Keratinocyte (primary cell): ENCODE results near the gene PLAAT3.

Experiments
- CTCF ChIP-seq, 3 experiments: IDR thresholded peaks in 1 of 3; conservative IDR thresholded peaks in 1 of 3; optimal IDR thresholded peaks in 1 of 3; 2 replicates in 2 of 3; 3 replicates in 1 of 3; pipeline versions ENCODE3 to v1.5.1; 2011; ENCODE audit warnings: low read length in 3 of 3, mild to moderate bottlenecking in 3 of 3, moderate library complexity in 2 of 3, control low read depth in 1 of 3, inconsistent platforms in 1 of 3; ENCODE audit not compliant: insufficient read depth in 2 of 3; ENCODE audit errors: extremely low read depth in 1 of 3
- EZH2 ChIP-seq: IDR thresholded peaks from one replicate; pipeline ENCODE4 v1.6.1; 2012; ENCODE audit warnings: inconsistent platforms, mild to moderate bottlenecking, low read length, moderate library complexity

- TF ChIP-seq CTCF (optimal IDR thresholded peaks at IDR 0.05 in 1 of 3, IDR thresholded peaks at IDR 0.05 in 1 of 3, conservative IDR thresholded peaks at IDR 0.05 in 1 of 3; ENCODE audit: extremely low read depth in 1 of 3, insufficient read depth in 2 of 3, low read length in 3 of 3), result no peak
- TF ChIP-seq EZH2, result no peak
Observed at GRCh38 chr11:63534895-63535461, 79.3 kb downstream of the PLAAT3 start.
